IMR-90 (cell line): ENCODE data around the gene NPS. TPM values are rescaled to one million over a fixed set of nuclear protein-coding genes. Genes with fewer than 3 reads are reported as not detected.

Experiments used
- ATAC-seq: fragments of 200-7000 bp; cut with Tn5 transposase; 2 replicates; pipeline ENCODE4 v1.9.1; 2020; ENCODE audit warnings: low read depth, mild to moderate bottlenecking, moderate library complexity
- BruUV-seq: library from RNA; stranded (reverse); fragments of 400-500 nt; replicated peaks from 2 replicates; lab custom pipeline; 2021; lab: Mats Ljungman, UMichigan
- CTCF ChIA-PET: fragments of 300-600 bp; formaldehyde crosslinking; extraction: SDS; loops from one replicate; lab custom pipeline; 2021; ENCODE audit warnings: antibody characterized with exemption; lab: Yijun Ruan, JAX
- POLR2A ChIA-PET: fragments of 300-600 bp; sonication (Branson Sonifier 250); formaldehyde crosslinking; loops from one replicate; lab custom pipeline; 2022; ENCODE audit warnings: antibody characterized with exemption; ENCODE audit not compliant: unreplicated experiment; lab: Charles Lee
- DNase-seq: peaks from one replicate; pipeline ENCODE4 v3.0.0; 2013
- H2AFZ ChIP-seq: replicated peaks from 2 replicates; pipeline ENCODE3; 2013; ENCODE audit warnings: low read length, mild to moderate bottlenecking; ENCODE audit not compliant: poor library complexity
- H2AK5ac ChIP-seq: 2 replicates; pipeline ENCODE4 v1.6.1; 2013; ENCODE audit warnings: low read depth, low read length, inconsistent platforms
- H2AK9ac ChIP-seq: replicated peaks from 2 replicates; pipeline ENCODE3; 2013; ENCODE audit warnings: mild to moderate bottlenecking, low read depth, low read length, moderate library complexity; ENCODE audit not compliant: poor library complexity
- H2BK120ac ChIP-seq: 2 replicates; pipeline ENCODE4 v1.6.1; 2013; ENCODE audit warnings: low read depth, low read length, inconsistent platforms
- H2BK15ac ChIP-seq: 3 replicates; pipeline ENCODE4 v1.6.1; 2013; ENCODE audit warnings: low read depth, low read length, inconsistent platforms
- H2BK20ac ChIP-seq: 2 replicates; pipeline ENCODE4 v1.6.1; 2013; ENCODE audit warnings: low read depth, mild to moderate bottlenecking, inconsistent platforms, low read length, moderate library complexity
- H2BK5ac ChIP-seq: 2 replicates; pipeline ENCODE4 v1.6.1; 2013; ENCODE audit warnings: mild to moderate bottlenecking, low read depth, low read length, inconsistent platforms; ENCODE audit not compliant: poor library complexity, severe bottlenecking
- H3K14ac ChIP-seq: replicated peaks from 2 replicates; pipeline ENCODE4 v1.6.1; 2013; ENCODE audit warnings: low read depth, low read length, inconsistent platforms
- H3K18ac ChIP-seq: 2 replicates; pipeline ENCODE4 v1.6.1; 2013; ENCODE audit warnings: low read depth, low read length, control low read depth
- H3K23ac ChIP-seq: 2 replicates; pipeline ENCODE4 v1.6.1; 2013; ENCODE audit warnings: low read depth, low read length, inconsistent platforms
- H3K27ac ChIP-seq: 2 replicates; pipeline ENCODE4 v1.5.1; 2013; ENCODE audit warnings: mild to moderate bottlenecking, control low read depth, low read length; ENCODE audit not compliant: insufficient read depth
- H3K27me3 ChIP-seq: 2 replicates; pipeline ENCODE4 v1.6.1; 2013; ENCODE audit warnings: low read length; ENCODE audit not compliant: control insufficient read depth, insufficient read depth
- H3K36me3 ChIP-seq: 2 replicates; pipeline ENCODE4 v1.6.1; 2013; ENCODE audit warnings: low read length, mixed read lengths; ENCODE audit not compliant: control insufficient read depth, insufficient read depth
- H3K4ac ChIP-seq: 2 replicates; pipeline ENCODE4 v1.6.1; 2013; ENCODE audit warnings: low read depth, low read length, inconsistent platforms
- H3K4me1 ChIP-seq: 2 replicates; pipeline ENCODE4 v1.6.1; 2013; ENCODE audit warnings: low read length, mixed read lengths; ENCODE audit not compliant: control insufficient read depth, insufficient read depth
- H3K4me2 ChIP-seq: 2 replicates; pipeline ENCODE4 v1.6.1; 2013; ENCODE audit warnings: low read depth, mild to moderate bottlenecking, control low read depth, low read length, moderate library complexity
- H3K4me3 ChIP-seq: 2 replicates; pipeline ENCODE4 v1.5.1; 2013; ENCODE audit warnings: low read depth, mild to moderate bottlenecking, control low read depth, low read length, moderate library complexity; ENCODE audit not compliant: insufficient read depth
- H3K56ac ChIP-seq: 2 replicates; pipeline ENCODE4 v1.6.1; 2013; ENCODE audit warnings: low read length, inconsistent platforms; ENCODE audit not compliant: insufficient read depth; ENCODE audit errors: extremely low read depth
- H3K79me1 ChIP-seq, 2 experiments: 2 replicates each; pipeline ENCODE4 v1.6.1; 2013; ENCODE audit warnings: low read length in 2 of 2, inconsistent platforms in 1 of 2, low read depth in 1 of 2
- H3K9ac ChIP-seq: 2 replicates; pipeline ENCODE4 v1.6.1; 2013; ENCODE audit warnings: low read depth, low read length, control low read depth
- H3K9me1 ChIP-seq: 2 replicates; pipeline ENCODE4 v1.6.1; 2013; ENCODE audit warnings: low read length, inconsistent platforms; ENCODE audit not compliant: insufficient read depth
- H3K9me3 ChIP-seq: 2 replicates; pipeline ENCODE4 v1.6.1; 2013; ENCODE audit warnings: low read length; ENCODE audit not compliant: control insufficient read depth, insufficient read depth
- H4K20me1 ChIP-seq: 2 replicates; pipeline ENCODE4 v1.6.1; 2013; ENCODE audit warnings: low read length, inconsistent platforms; ENCODE audit not compliant: insufficient read depth
- H4K5ac ChIP-seq: 2 replicates; pipeline ENCODE4 v1.6.1; 2013; ENCODE audit warnings: mild to moderate bottlenecking, low read depth, low read length, control low read depth
- H4K8ac ChIP-seq, 2 experiments: 2 replicates each; pipeline ENCODE4 v1.6.1; 2013; ENCODE audit warnings: low read depth in 2 of 2, low read length in 2 of 2, control low read depth in 1 of 2, inconsistent platforms in 1 of 2
- H4K91ac ChIP-seq: 2 replicates; pipeline ENCODE4 v1.6.1; 2013; ENCODE audit warnings: low read depth, low read length, inconsistent platforms; ENCODE audit not compliant: insufficient read depth
- BHLHE40 ChIP-seq: fragments of 150-350 bp; IDR thresholded peaks from 2 replicates; pipeline ENCODE4 v1.6.1; 2016; ENCODE audit warnings: mild to moderate bottlenecking, low read depth, low read length
- CEBPB ChIP-seq: IDR thresholded peaks from 2 replicates; pipeline ENCODE4 v1.6.1; 2012; ENCODE audit warnings: low read depth, low read length, improper control_type of control experiment
- CHD1 ChIP-seq: IDR thresholded peaks from 2 replicates; pipeline ENCODE4 v1.6.1; 2012; ENCODE audit warnings: low read depth, low read length, improper control_type of control experiment
- FOS ChIP-seq: fragments of 150-350 bp; IDR thresholded peaks from 2 replicates; pipeline ENCODE4 v1.6.1; 2016; ENCODE audit warnings: low read depth, low read length
- MAFK ChIP-seq: IDR thresholded peaks from 2 replicates; pipeline ENCODE4 v1.6.1; 2012; ENCODE audit warnings: low read depth, low read length, improper control_type of control experiment
- NFE2L2 ChIP-seq: fragments of 150-350 bp; IDR thresholded peaks from 2 replicates; pipeline ENCODE4 v1.6.1; 2016; ENCODE audit warnings: low read depth, mild to moderate bottlenecking, low read length
- POLR2A ChIP-seq: IDR thresholded peaks from 2 replicates; pipeline ENCODE4 v1.6.1; 2012; ENCODE audit warnings: mild to moderate bottlenecking, low read depth, low read length
- RAD21 ChIP-seq: IDR thresholded peaks from 2 replicates; pipeline ENCODE4 v1.6.1; 2012; ENCODE audit warnings: low read length, improper control_type of control experiment
- RCOR1 ChIP-seq: IDR thresholded peaks from 2 replicates; pipeline ENCODE4 v1.6.1; 2012; ENCODE audit warnings: mild to moderate bottlenecking, low read length, improper control_type of control experiment; ENCODE audit not compliant: insufficient replicate concordance
- RFX5 ChIP-seq: IDR thresholded peaks from 2 replicates; pipeline ENCODE4 v1.8.0; 2012; ENCODE audit warnings: low read depth, mild to moderate bottlenecking, low read length, moderate library complexity
- SMC3 ChIP-seq: fragments of 150-350 bp; IDR thresholded peaks from 2 replicates; pipeline ENCODE4 v1.6.1; 2016; ENCODE audit warnings: low read depth, mild to moderate bottlenecking, antibody characterized with exemption, low read length, moderate library complexity
- WGBS, 2 experiments: methylation state at CpG; one replicate each; pipeline versions ENCODE4 v1.1.5 to v1.1.7; 2013; ENCODE audit warnings: missing lambda C conversion rate in 2 of 2; ENCODE audit not compliant: insufficient read length in 1 of 2; ENCODE audit errors: extremely low coverage in 2 of 2; 5-methylcytosine and 5-hydroxymethylcytosine counted together
- dilution Hi-C: fragments of 300-500 bp; cut with HindIII; formaldehyde crosslinking; loops from one replicate; pipeline ENCODE4 v1.14.3; 2018; ENCODE audit warnings: low sequenced_read_pairs; ENCODE audit not compliant: unreplicated experiment
- in situ Hi-C: fragments of 300-500 bp; cut with MboI; formaldehyde crosslinking; loops from 3 replicates; pipeline ENCODE4 v1.14.3; 2019; ENCODE audit warnings: low sequenced_read_pairs, inconsistent platforms, mixed read lengths
- intact Hi-C: fragments of 100-400 bp; cut with micrococcal nuclease; formaldehyde crosslinking; loops from 2 replicates; pipeline ENCODE4 v1.10.0; 2022
- polyA plus RNA-seq, 3 experiments: library from polyadenylated mRNA; depleted of rRNA; stranded (reverse); fragments of >200 nt; gene quantifications; 2 replicates each; pipeline ENCODE4 v1.2.3, GENCODE V29; 2012; ENCODE audit warnings: low replicate concordance in 1 of 3
- total RNA-seq: library from RNA; depleted of rRNA; stranded (reverse); fragments of >200 nt; gene quantifications from 2 replicates; pipeline ENCODE4 v1.2.3, GENCODE V29; 2012
- TF ChIP-seq, protein P1 (sequence below): fragments of 150-350 bp; IDR thresholded peaks from 2 replicates; pipeline ENCODE4 v1.6.1; 2017; ENCODE audit warnings: mild to moderate bottlenecking, antibody characterized with exemption, low read length, low read depth
- TF ChIP-seq, protein P2 (sequence below): conservative IDR thresholded peaks from 2 replicates; pipeline ENCODE4 v1.5.1; 2012; ENCODE audit warnings: mild to moderate bottlenecking, low read depth, low read length, improper control_type of control experiment

Gene NPS
- total and polyA plus RNA-seq, 2 of the 4 experiments (the other 2 are of a cell fraction): not detected

DNA sequence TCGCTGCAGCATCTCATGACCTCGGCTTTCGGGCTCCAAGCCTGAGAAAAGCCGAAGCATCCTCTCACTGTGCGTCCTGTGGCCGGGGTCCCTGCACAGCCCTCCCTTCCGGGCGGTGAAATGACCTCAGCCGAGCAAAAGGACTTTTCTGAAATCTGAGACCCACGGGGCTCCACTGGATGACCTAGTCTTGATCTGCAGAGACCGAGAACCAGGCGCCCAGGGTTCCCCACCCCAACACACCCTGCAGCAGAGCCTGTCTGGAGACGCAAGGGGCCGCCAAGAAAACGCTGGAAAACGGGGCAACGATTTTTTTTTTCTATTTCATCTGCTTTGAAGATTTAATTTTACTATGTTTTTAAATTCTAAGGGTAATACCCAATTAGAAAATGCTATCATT is 31.7 kb downstream of the NPS start:
- Histone ChIP-seq H3K4ac (no peak overlapping the region), H2BK120ac (no peak overlapping the region), H3K9me1 (no peaks in the 10 kb centered on the region), H4K91ac (no peak overlapping the region), H2BK5ac (no peak overlapping the region), H3K23ac (no peak overlapping the region), H3K36me3 (no peaks in the 10 kb centered on the region), H3K79me1 (no peaks in the 10 kb centered on the region), H3K14ac (no peak overlapping the region), H4K20me1 (no peaks in the 10 kb centered on the region), H3K9me3 (no peaks in the 10 kb centered on the region), H2AFZ (no peak overlapping the region), H3K18ac (no peak overlapping the region), H3K56ac (no peak overlapping the region), H3K27me3 (no peaks in the 10 kb centered on the region), H3K27ac (no peak overlapping the region), H2AK5ac (no peak overlapping the region), H3K4me2 (no peak overlapping the region), H4K5ac (no peak overlapping the region), H3K4me3 (no peak overlapping the region), H2AK9ac (no peak overlapping the region), H2BK20ac (no peak overlapping the region), H4K8ac (no peak overlapping the region), H2BK15ac (no peak overlapping the region), H3K9ac (no peak overlapping the region), H3K4me1 (no peaks in the 10 kb centered on the region)
- ATAC-seq (no peak), DNase-seq (no peak)
- no peak for TF ChIP-seq RFX5
- TF ChIP-seq RAD21: no peak
- no peak for TF ChIP-seq POLR2A
- TF ChIP-seq RCOR1: no peak
- no peak for TF ChIP-seq SMC3
- no peak for TF ChIP-seq BHLHE40
- TF ChIP-seq, protein P1, sequence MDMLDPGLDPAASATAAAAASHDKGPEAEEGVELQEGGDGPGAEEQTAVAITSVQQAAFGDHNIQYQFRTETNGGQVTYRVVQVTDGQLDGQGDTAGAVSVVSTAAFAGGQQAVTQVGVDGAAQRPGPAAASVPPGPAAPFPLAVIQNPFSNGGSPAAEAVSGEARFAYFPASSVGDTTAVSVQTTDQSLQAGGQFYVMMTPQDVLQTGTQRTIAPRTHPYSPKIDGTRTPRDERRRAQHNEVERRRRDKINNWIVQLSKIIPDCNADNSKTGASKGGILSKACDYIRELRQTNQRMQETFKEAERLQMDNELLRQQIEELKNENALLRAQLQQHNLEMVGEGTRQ: no peak
- TF ChIP-seq NFE2L2: no peak
- TF ChIP-seq MAFK: no peak
- no peak for TF ChIP-seq FOS
- no peak for TF ChIP-seq CEBPB
- TF ChIP-seq, protein P2, sequence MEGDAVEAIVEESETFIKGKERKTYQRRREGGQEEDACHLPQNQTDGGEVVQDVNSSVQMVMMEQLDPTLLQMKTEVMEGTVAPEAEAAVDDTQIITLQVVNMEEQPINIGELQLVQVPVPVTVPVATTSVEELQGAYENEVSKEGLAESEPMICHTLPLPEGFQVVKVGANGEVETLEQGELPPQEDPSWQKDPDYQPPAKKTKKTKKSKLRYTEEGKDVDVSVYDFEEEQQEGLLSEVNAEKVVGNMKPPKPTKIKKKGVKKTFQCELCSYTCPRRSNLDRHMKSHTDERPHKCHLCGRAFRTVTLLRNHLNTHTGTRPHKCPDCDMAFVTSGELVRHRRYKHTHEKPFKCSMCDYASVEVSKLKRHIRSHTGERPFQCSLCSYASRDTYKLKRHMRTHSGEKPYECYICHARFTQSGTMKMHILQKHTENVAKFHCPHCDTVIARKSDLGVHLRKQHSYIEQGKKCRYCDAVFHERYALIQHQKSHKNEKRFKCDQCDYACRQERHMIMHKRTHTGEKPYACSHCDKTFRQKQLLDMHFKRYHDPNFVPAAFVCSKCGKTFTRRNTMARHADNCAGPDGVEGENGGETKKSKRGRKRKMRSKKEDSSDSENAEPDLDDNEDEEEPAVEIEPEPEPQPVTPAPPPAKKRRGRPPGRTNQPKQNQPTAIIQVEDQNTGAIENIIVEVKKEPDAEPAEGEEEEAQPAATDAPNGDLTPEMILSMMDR: no peak
- TF ChIP-seq CHD1: no peak
- in situ Hi-C loops (no loop called here), intact Hi-C loops (no loop called here), dilution Hi-C loops (no loop called here)
- ChIA-PET POLR2A (no interaction called here), CTCF (no interaction called here)
- BruUV-seq: no TSS peak
- 44% methylated on average over 6 of the region's 17 CpGs; no CpG with 5 or more reads in 1 of the 2 experiments for WGBS, 2 experiments
